Measurements from ENCODE around the gene TMEM11. TPM values are rescaled to one million over a fixed set of nuclear protein-coding genes. Genes with fewer than 3 reads are reported as not detected.

The TMEM11 gene
- total RNA-seq, 1 experiment from 2014 or later: 32.5 TPM

GRCh38 chr17:21247552-21248258 lies 33.7 kb upstream of the TMEM11 start:
- Histone ChIP-seq H4K8ac (replicated peaks; ENCODE audit: insufficient read length, low read depth, low read length) (no peak overlapping the region), H3K9ac (ENCODE audit: extremely low read depth, insufficient read length, low read length) (no peak overlapping the region), H2BK120ac (ENCODE audit: low read depth, low read length, poor library complexity, severe bottlenecking) (no peak overlapping the region), H4K20me1 (ENCODE audit: control insufficient read depth, insufficient read depth, insufficient read length) (no peaks in the 10 kb centered on the region), H3K14ac (ENCODE audit: insufficient read depth, low read length) (no peak overlapping the region; the same call in 1 of the 2 replicates), H3K27ac (ENCODE audit: insufficient read length, low read depth, low read length) (no peak overlapping the region), H3K4me2 (ENCODE audit: insufficient read depth, insufficient read length, low read length) (no peak overlapping the region), H2BK5ac (ENCODE audit: insufficient read length, low read length) (no peak overlapping the region), H2BK15ac (ENCODE audit: low read depth, low read length) (no peak overlapping the region), H4K91ac (ENCODE audit: insufficient read length, low read depth, low read length) (no peak overlapping the region), H3K56ac (ENCODE audit: insufficient read length, low read depth, low read length) (no peak overlapping the region), H3K4me1 (ENCODE audit: insufficient read depth, low read length) (no peaks in the 10 kb centered on the region), H2BK20ac (ENCODE audit: low read depth, low read length, poor library complexity, severe bottlenecking) (no peak overlapping the region), H2AK5ac (ENCODE audit: insufficient read length, low read length) (no peak overlapping the region), H3T11ph (ENCODE audit: low read length) (no peak overlapping the region), H3K4ac (ENCODE audit: low read depth, low read length) (no peak overlapping the region), H3K9me3 (ENCODE audit: control insufficient read depth, low read depth, low read length) (no peaks in the 10 kb centered on the region), H3K18ac (ENCODE audit: insufficient read length, low read depth, low read length) (no peak overlapping the region), H3K79me2 (ENCODE audit: insufficient read depth, low read length) (no peaks in the 10 kb centered on the region), H3K23ac (ENCODE audit: insufficient read length, low read depth, low read length) (no peak overlapping the region), H3K23me2 (ENCODE audit: insufficient read length, low read depth, low read length, poor library complexity, severe bottlenecking) (no peaks in the 10 kb centered on the region), H2AFZ (ENCODE audit: low read length) (no peak overlapping the region), H2BK12ac (ENCODE audit: insufficient read length, low read depth, low read length) (no peak overlapping the region), H4K5ac (ENCODE audit: insufficient read length, low read depth, low read length) (no peak overlapping the region), H3K27me3 (ENCODE audit: insufficient read depth, low read length) (no peaks in the 10 kb centered on the region; the same call in 1 of the 2 replicates), H3K79me1 (ENCODE audit: insufficient read depth, low read depth, low read length, poor library complexity, severe bottlenecking) (no peaks in the 10 kb centered on the region)
- TF ChIP-seq CTCF (conservative IDR thresholded peaks at IDR 0.05): no peak
- H3K9me3 Mint-ChIP-seq: no peaks in the 10 kb centered on the region
- no peak for DNase-seq
- whole genome bisulfite sequencing (ENCODE audit: extremely low coverage, insufficient read length, low lambda C conversion rate): no CpG with 5 or more reads among the region's 12 CpGs
- no peaks in the 10 kb centered on the region for H3K36me3 Mint-ChIP-seq (ENCODE audit: insufficient read depth in 1 of 3, low read depth in 3 of 3)
- H3K4me3 Mint-ChIP-seq: no peak overlapping the region
- peaks cover 9 to 26% of the 10 kb centered on the region in 2 experiments for H3K4me1 Mint-ChIP-seq
- peaks cover 10% of the 10 kb centered on the region for H3K27me3 Mint-ChIP-seq (ENCODE audit: low read depth)
- H3K27ac Mint-ChIP-seq: peak overlapping the region in 2 of 3 experiments; percentile 65 to 87; a peak in 3 of 7 replicates
